ENCODE results near the gene SORL1-AS1.

GRCh38 chr11:121448431-121448941, 4.3 kb downstream of the SORL1-AS1 start:
- peak; percentile 42; the same call in 1 of the 2 replicates for TF ChIP-seq TAF1 (IDR thresholded peaks at IDR 0.05; ENCODE audit: low read depth, low read length)
- TF ChIP-seq POLR2A (IDR thresholded peaks at IDR 0.05; ENCODE audit: low read depth, low read length) = no peak; the same call in 1 of the 2 replicates
- no peak for TF ChIP-seq PAX5 (IDR thresholded peaks at IDR 0.05; ENCODE audit: insufficient read depth, low read length, severe bottlenecking)

All from GM12891 (cell line).